Measurements from ENCODE around the gene AIG1.
A peak's percentile ranks its signal among the peaks of the same experiment; 100 is the strongest.

AIG1 gene

GRCh38 chr6:143127941-143128680 lies 67.4 kb downstream of the AIG1 start:
- no peak for DNase-seq (ENCODE audit: low read depth in 2 of 2)

GRCh38 chr6:143128681-143129015 lies 68.0 kb downstream of the AIG1 start:
- no peak for DNase-seq (ENCODE audit: low read depth in 2 of 2)

GRCh38 chr6:143130928-143131327 lies 70.2 kb downstream of the AIG1 start:
- no peak for DNase-seq (ENCODE audit: low read depth in 2 of 2)

- DNase-seq (ENCODE audit: low read depth in 2 of 2): no peak
Observed at GRCh38 chr6:143135325-143135724, 74.6 kb downstream of the AIG1 start.

- DNase-seq (ENCODE audit: low read depth in 2 of 2): no peak
Observed at GRCh38 chr6:143135797-143136561, 75.3 kb downstream of the AIG1 start.

- no peak for DNase-seq (ENCODE audit: low read depth in 2 of 2)
Observed at GRCh38 chr6:143136647-143137046, 76.0 kb downstream of the AIG1 start.

GRCh38 chr6:143139239-143139784 lies 78.6 kb downstream of the AIG1 start:
- DNase-seq (ENCODE audit: low read depth in 2 of 2): no peak

- DNase-seq (ENCODE audit: low read depth in 2 of 2): peak in 1 of 2 donors; percentile 5
Observed at GRCh38 chr6:143139884-143140283, 79.2 kb downstream of the AIG1 start.

- no peak for DNase-seq (ENCODE audit: low read depth in 2 of 2)
Observed at GRCh38 chr6:143140767-143141166, 80.1 kb downstream of the AIG1 start.

- no peak for DNase-seq (ENCODE audit: low read depth in 2 of 2)
Observed at GRCh38 chr6:143141442-143141841, 80.8 kb downstream of the AIG1 start.

GRCh38 chr6:143146186-143146851 lies 85.6 kb downstream of the AIG1 start:
- no peak for DNase-seq (ENCODE audit: low read depth in 2 of 2)

- DNase-seq (ENCODE audit: low read depth in 2 of 2): no peak
Observed at GRCh38 chr6:143149771-143150170, 89.1 kb downstream of the AIG1 start.

GRCh38 chr6:143150281-143150680 lies 89.6 kb downstream of the AIG1 start:
- no peak for DNase-seq (ENCODE audit: low read depth in 2 of 2)

- no peak for DNase-seq (ENCODE audit: low read depth in 2 of 2)
Observed at GRCh38 chr6:143151381-143151780, 90.7 kb downstream of the AIG1 start.

- no peak for DNase-seq (ENCODE audit: low read depth in 2 of 2)
Observed at GRCh38 chr6:143155681-143156080, 95.0 kb downstream of the AIG1 start.

- DNase-seq (ENCODE audit: low read depth in 2 of 2): no peak
Observed at GRCh38 chr6:143157131-143157530, 96.4 kb downstream of the AIG1 start.

- no peak for DNase-seq (ENCODE audit: low read depth in 2 of 2)
Observed at GRCh38 chr6:143158113-143158581, 97.5 kb downstream of the AIG1 start.

GRCh38 chr6:143159001-143159400 lies 98.3 kb downstream of the AIG1 start:
- no peak for DNase-seq (ENCODE audit: low read depth in 2 of 2)

- no peak for DNase-seq (ENCODE audit: low read depth in 2 of 2)
Observed at GRCh38 chr6:143160015-143160414, 99.3 kb downstream of the AIG1 start.

GRCh38 chr6:143160439-143161220 lies 99.9 kb downstream of the AIG1 start:
- DNase-seq (ENCODE audit: low read depth in 2 of 2): no peak

- no peak for DNase-seq (ENCODE audit: low read depth in 2 of 2)
Observed at GRCh38 chr6:143163621-143164020, 102.9 kb downstream of the AIG1 start.
